HUDEP-2 (cell line): ENCODE results near the gene TIGD7.

Experiments used
- DNase-seq, 76 experiments: peaks; one replicate each; lab custom pipeline; 2025; ENCODE audit not compliant: unreplicated experiment in 76 of 76; lab: John Stamatoyannopoulos, UW

The TIGD7 gene, protein sequence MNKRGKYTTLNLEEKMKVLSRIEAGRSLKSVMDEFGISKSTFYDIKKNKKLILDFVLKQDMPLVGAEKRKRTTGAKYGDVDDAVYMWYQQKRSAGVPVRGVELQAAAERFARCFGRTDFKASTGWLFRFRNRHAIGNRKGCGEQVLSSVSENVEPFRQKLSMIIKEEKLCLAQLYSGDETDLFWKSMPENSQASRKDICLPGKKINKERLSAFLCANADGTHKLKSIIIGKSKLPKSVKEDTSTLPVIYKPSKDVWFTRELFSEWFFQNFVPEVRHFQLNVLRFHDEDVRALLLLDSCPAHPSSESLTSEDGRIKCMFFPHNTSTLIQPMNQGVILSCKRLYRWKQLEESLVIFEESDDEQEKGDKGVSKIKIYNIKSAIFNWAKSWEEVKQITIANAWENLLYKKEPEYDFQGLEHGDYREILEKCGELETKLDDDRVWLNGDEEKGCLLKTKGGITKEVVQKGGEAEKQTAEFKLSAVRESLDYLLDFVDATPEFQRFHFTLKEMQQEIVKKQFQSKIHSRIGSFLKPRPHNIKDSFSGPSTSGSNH

GRCh38 chr16:3305109-3306068 lies at the start of gene TIGD7, which contains the start of gene ZNF75A:
TSS of gene TIGD7 (minus strand) at chr16:3305430. CDS start at chr16:3300614, 4,816 bp downstream.
TSS of gene ZNF75A (plus strand) at chr16:3305497. CDS start at chr16:3308429, 2,932 bp downstream.
- peak in 75 of 76 experiments; percentile 32 to 89 (median 79) for DNase-seq

DNA sequence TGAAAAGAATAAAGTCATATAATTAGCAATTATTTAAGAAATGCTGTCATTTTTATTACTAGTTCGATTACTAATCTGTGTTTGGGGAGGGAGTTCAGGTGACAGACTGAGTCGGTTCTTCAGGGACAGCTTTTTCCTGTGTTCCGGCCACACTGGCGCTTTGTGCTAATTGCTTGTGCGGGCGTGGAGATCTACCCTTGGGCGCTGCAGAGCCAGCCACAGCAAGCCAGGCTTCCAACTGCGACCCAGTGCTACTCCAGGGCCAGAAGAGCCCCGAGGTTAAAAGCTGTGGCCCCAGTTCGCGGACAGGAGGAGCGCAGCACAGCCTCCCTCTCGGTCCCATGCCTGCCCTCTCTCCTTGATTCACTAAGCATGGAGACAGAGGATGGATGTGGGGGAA lies 43.9 kb upstream of the TIGD7 start:
- no peak for DNase-seq

DNA sequence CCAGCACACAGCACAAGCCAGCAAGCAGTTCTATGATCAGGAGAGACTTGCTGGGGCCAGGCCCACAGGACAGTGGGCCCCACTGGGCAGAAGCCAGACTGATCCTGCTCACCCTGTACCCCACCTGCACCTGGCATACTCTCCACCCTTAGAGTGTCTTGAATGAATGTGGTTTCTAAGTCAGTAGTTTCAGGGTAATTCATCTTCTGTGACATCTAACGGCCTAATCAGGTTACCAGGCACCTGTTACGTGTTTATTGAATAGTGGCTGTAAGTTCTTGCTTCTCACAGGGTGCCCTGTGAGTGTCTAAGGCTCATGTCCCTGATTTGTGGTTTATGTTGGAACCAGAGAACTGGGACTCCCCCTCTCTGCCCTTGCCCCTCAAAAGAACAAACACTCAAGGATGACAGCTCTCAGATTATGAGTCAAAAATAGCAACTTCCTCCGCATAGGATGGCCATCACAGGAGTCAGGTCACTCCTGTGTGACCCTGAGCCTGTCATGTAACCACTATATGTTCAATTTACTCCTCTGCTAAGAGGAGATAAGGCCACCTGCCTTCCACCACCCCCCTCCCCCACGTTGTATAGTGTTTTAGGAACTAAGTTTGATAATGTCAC lies 43.4 kb upstream of the TIGD7 start:
- peak in 8 of 76 experiments; percentile 1 to 22 (median 14) for DNase-seq

- no peak for DNase-seq
These were observed 42.4 kb upstream of the TIGD7 start for GRCh38 chr16:3347586-3347985.

DNA sequence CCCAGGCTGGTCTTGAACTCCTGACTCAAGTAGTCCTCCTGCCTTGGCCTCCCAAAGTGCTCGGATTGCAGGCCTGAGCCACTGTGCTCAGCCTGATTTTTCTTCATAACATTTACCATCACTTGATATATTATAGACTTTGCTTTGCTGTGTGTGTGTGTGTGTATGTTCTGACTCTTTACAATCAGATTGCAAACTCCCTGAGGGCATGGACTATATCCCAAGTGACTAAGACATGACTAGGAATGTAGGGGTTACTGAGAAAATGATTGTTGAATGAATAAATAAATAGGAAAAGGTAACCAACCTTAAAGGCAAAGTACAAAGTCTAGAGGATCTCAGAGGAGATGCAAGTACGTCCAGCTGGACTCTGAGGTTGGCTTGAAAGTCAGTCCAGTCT lies 40.8 kb upstream of the TIGD7 start:
- no peak for DNase-seq

GRCh38 chr16:3328643-3329042 lies 23.4 kb upstream of the TIGD7 start:
- no peak for DNase-seq

DNA sequence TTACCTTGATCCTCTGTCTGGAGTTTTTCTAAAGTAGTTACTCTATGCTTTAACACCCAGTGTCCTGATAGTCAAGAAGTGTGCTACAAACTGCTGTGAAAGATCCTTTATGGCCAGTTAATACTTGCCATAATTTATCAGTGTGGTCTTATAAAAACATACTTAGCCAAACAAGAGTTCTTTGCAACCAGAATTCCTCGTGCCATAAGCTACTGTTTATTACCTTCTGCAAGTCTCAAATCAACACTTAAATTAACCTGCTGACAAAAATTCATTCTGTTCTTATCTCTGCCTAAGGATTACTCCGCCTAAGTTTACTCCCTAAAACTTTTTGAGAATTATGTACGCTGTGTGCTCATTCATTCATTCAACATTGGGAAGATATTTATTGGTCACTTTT lies 22.9 kb upstream of the TIGD7 start:
- DNase-seq, result no peak

- DNase-seq, result no peak
These were observed 22.3 kb upstream of the TIGD7 start for GRCh38 chr16:3327514-3327913.

DNA sequence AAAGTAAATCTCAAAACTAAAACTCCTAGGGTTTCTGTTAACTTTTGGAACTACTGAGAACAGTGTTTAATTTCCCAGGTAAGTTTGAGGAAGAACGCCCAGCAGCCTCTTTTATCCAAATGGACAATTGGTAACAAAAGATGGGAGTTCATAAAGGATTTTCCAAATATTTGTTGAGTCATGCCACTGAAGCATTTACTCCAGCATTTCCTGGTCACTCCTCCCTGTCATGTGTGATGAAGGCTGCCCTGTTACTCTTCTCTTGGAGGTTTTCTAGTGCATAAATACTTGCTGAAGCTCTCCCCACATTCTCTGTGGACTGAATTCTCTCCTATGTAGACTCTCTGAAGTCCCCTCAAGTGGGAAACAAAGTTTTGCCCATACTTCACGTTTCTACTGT lies 16.6 kb upstream of the TIGD7 start:
- DNase-seq, result no peak

- no peak for DNase-seq
These were observed 12.2 kb upstream of the TIGD7 start for GRCh38 chr16:3317315-3317999.

- DNase-seq, result no peak
These were observed 6.3 kb upstream of the TIGD7 start for GRCh38 chr16:3311496-3311895.

DNA sequence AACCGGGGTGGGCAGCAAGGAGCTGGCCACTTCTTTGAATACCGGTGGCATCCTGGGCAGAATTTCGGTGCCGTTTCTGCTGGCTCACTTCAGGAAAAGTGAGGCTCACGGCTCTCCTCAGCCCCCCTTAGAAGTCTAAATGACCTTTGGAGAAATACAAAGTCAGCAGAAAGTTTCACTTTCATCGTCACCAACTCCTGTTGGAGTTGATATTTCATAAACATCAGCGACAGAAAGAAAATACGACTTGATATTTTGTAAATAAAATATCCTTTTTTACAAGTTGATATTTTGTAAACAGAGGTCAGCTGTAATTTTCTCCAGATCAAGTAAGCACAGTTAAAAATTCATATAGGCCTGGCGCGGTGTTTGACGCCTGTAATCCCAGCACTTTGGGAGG lies 848 bp upstream of the TIGD7 start:
- no peak for DNase-seq

DNA sequence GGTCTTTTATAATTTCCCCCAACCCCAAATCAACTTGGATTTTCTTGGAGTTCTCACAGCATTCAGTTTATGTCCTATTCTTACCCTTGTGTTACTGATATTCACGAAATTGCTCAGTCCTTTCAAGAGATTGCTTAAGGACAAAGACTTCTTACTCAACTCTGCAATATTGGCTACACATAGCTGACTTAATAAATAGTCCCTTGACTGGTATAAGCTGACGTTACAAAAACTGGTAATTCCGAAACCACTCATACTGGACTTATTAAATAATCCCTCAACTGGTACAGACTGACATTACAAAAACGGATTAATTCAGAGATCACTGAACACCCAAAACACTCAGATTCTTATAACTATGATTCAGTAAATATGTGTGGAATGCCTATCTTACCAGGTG lies 860 bp downstream of the TIGD7 start:
- no peak for DNase-seq

DNA sequence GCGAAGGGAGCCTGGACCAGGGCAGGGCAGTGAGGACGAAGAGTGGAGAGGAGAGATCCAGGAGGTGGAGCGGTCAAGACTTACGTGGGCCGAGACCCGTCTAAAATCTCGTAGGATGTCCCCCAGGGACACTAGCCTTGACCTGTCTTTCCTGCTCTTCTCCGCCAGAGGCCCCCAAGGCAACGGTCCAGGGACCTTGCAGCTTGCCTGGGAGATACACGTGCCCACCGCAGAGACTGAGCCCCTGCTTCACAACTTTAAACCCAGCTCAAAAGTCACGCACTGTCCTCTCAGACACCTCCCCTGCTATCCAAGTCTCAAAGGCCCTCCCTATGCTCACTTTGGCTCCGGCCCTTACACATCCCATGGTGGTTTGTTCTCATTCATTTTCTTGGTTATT lies 9.4 kb downstream of the TIGD7 start:
- DNase-seq, result no peak

DNA sequence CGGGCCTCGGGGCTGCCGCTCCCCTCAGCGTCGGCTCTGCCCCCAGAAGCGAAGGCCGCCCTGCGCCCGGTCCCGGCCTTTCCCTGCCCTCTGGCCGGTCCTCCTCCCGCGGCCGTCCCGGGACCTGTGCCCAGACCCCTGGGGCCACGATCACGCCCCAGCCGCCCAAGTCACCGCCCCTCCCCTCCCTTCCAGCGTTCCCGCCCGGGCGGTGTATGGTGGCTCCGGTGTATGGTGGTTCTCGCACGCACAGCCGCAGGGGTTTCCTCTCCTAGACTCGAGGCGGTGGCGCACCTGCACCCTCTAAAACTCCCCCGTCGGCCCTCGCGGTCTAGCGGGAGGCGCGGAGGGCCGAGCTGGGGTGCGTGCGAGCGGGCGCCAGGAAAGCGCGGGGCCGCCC lies 10.0 kb downstream of the TIGD7 start:
- no peak for DNase-seq

- DNase-seq, result no peak
These were observed 12.6 kb downstream of the TIGD7 start for GRCh38 chr16:3292604-3293003.

- no peak for DNase-seq
These were observed 15.1 kb downstream of the TIGD7 start for GRCh38 chr16:3289998-3290673.

DNA sequence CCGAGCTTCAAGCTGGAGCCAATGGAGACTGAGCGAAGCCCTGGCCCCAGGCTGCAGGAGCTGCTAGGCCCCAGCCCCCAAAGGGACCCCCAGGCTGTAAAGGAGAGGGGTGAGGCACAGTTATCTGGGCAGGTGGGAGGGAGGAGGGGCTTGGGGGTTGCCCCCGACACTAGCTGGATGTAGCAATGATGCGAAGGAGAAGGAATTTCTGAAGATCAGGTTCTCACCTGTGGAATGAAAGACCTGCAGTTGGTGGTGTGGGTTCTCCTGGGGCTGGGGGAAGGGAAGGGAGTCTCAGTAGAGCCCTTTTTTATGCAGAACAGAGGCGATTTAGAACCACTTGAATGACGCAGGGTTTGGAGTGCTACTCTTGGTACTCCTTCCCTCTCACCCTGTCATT lies 20.1 kb downstream of the TIGD7 start:
- DNase-seq, result no peak

DNA sequence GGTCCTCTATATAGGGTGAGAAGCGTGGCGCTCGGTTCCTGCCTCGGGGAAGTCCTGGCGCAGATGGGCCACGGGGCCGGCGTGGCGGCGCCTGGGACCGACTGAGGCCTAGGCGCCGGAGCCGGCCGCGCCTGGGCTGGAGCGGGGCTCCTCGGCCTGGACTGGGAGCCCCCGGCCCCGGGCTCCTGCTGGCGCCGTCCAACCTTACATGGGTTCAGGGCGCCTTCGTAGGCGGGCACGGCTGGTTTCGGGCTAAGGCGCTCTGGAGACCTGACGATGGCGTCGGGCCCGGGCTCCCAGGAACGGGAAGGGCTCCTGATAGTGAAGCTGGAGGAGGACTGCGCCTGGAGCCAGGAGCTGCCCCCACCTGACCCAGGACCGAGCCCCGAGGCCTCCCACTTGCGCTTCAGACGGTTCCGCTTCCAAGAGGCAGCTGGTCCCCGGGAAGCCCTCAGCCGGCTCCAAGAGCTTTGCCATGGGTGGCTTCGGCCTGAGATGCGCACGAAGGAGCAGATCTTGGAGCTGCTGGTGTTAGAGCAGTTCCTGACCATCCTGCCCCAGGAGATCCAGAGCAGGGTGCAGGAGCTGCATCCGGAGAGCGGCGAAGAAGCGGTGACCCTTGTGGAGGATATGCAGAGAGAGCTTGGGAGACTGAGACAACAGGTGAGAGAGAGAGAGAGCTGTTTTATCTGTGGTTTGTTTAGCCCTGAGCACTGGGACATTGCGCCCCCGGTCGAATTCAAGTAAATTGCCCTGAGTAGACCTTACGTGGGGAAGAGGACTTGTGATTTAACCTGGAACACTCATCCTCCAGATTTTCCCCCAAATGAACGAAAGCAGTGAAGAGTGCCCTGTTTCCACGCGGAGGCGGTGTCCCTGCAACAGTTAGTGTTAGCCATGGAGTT lies 21.4 kb downstream of the TIGD7 start:
- peak in 1 of 76 experiments; percentile 24 for DNase-seq
